GM19035 (cell line): ENCODE data around the gene SLC34A3.
A peak's percentile ranks its signal among the peaks of the same experiment; 100 is the strongest.
"Not testable (repeated sequence)": the region's sequence is repeated elsewhere in the genome, so short reads cannot be mapped to it uniquely, and the experiment has no call there.

ENCODE experiments used
- ATAC-seq: cut with Tn5 transposase; IDR thresholded peaks from one replicate; pipeline ENCODE4 v1.9.1; 2021; ENCODE audit not compliant: unreplicated experiment

The SLC34A3 gene

DNA sequence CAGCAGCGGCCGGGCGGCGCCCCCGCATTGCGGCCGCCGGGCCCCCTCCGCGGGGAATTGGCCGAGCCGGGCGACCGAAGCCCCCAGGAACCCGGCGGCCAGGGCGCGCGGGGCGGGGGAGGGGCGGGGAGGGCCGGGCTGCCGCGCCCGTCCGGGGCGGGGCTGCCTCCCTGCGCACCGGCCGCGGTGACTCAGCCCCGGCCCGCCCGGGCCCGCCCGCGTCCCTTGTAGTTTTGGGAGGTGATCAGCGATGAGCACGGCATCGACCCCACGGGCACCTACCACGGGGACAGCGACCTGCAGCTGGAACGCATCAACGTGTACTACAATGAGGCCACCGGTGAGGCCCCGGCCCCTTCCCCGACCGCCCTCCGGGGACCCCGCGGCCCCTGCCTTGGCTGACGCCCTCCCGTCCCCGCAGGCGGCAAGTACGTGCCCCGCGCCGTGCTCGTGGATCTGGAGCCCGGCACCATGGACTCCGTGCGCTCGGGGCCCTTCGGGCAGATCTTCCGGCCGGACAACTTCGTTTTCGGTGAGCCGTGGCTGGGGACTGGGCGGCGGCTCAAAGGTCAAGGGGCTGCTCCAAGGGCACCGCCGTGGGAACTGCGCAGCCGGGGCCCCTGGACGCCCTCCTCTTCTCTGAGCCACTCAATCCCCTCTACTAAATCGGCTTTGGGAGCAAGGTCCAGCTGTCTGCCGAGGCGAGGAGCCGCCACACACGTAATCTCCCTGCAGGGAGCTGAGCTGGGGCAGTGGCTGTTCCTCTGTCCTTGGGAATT lies 11.0 kb downstream of the SLC34A3 start:
- ATAC-seq, result no peak

DNA sequence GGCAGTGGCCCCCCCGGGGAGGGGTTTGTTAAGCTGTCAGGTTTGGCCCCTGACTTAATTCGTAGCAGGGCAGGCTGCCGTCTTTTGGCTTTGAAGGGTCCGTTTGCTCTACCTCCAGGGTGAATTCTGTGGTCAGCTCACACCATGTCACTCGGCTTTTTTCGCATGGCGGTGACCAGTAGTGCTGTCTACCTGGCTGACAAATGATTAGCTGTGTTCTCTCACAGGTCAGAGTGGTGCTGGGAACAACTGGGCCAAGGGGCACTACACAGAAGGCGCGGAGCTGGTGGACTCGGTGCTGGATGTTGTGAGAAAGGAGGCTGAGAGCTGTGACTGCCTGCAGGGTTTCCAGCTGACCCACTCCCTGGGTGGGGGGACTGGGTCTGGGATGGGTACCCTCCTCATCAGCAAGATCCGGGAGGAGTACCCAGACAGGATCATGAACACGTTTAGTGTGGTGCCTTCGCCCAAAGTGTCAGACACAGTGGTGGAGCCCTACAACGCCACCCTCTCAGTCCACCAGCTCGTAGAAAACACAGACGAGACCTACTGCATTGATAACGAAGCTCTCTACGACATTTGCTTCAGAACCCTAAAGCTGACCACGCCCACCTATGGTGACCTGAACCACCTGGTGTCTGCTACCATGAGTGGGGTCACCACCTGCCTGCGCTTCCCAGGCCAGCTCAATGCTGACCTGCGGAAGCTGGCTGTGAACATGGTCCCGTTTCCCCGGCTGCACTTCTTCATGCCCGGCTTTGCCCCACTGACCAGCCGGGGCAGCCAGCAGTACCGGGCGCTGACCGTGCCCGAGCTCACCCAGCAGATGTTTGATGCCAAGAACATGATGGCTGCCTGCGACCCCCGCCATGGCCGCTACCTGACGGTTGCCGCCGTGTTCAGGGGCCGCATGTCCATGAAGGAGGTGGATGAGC lies 11.8 kb downstream of the SLC34A3 start:
- ATAC-seq, result no peak

DNA sequence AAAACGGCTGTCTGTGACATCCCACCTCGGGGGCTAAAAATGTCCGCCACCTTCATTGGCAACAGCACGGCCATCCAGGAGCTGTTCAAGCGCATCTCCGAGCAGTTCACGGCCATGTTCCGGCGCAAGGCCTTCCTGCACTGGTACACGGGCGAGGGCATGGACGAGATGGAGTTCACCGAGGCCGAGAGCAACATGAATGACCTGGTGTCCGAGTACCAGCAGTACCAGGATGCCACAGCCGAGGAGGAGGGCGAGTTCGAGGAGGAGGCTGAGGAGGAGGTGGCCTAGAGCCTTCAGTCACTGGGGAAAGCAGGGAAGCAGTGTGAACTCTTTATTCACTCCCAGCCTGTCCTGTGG lies 12.5 kb downstream of the SLC34A3 start:
- ATAC-seq, result not testable (repeated sequence)

DNA sequence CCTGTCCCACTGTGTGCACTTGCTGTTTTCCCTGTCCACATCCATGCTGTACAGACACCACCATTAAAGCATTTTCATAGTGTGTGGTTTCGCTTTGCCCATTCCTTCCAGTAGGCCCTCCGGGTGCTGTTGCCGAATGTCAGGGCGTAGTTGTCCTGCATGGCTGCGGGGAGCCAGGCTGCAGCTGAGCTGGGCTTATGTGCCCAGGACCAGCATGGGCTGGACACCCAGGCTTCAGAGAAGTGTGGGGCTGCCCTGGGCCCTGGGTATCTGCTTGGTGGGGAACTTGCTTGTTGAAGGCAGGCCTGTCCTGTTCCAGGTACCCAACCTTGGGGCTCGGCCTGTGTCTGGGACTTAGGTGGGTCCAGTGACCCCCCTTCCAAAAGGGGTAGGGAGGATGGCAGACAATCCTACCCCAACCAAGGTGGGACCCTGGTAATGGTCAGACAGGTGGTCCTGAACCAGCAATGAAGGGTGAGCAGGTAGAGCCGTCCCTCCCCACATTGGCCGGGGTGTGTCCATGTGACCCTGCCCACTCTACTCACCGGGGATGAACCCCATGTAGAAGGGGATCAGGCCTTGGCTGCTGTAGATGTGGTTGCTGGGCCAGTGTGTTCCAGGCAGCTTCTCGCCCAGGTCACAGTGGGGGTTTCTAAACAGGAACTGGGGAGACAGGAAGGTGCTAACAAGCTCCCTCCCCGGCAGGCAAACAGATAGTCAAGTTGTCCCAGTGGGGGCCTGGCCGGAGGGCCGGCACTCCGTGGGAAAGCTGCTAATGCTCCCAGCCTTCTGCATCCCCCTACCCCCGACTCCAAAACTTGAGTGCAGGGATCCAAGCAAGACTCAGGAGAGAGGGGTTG lies 13.2 kb downstream of the SLC34A3 start:
- ATAC-seq, result no peak

DNA sequence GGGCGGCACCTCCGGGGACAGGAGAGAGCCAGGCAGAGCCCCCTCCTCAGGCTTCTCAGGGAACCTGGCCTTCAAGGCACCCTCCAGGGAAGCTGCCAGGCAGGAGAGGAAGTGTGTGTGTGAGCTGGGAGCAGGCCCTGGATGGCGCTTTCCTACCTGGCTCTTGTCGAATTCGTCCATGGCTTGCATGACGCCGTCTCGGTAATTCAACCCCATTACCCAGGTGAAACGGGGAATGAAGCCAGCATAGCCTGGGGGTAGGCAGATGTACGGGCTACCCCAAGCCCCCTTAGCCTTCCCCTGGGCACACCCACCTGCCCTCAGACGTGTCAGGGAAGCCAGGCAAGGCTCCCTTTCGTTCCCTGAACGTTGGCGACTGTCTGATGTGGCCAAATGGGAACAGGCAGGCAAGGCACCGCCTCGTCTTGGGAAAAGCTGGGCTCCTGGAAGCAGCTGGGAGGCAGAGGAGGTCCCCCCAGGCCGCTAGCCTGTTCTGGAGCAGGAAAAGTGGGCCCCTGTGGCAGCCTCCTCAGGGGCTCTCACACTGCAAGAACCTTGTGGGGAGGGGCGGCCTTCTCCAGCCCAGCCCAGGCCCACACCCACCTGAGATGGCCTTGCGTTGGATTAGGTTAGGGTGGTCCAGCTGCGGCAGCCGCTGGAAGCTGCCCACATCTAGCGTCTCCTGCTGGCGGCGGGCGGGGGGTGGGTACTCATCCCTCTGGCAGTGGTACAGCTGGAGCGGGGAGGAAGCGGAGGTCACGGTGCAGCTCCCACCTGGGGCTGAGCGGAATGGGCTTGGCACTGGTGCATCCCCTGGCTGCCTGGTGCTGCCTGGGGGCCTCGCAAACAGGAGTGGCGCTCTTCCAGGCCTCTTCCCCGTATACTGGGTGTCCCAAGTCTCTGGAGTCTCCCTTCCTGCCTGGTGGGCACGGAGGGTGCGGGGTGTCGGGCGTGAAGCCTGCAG lies 14.1 kb downstream of the SLC34A3 start:
- no peak for ATAC-seq

DNA sequence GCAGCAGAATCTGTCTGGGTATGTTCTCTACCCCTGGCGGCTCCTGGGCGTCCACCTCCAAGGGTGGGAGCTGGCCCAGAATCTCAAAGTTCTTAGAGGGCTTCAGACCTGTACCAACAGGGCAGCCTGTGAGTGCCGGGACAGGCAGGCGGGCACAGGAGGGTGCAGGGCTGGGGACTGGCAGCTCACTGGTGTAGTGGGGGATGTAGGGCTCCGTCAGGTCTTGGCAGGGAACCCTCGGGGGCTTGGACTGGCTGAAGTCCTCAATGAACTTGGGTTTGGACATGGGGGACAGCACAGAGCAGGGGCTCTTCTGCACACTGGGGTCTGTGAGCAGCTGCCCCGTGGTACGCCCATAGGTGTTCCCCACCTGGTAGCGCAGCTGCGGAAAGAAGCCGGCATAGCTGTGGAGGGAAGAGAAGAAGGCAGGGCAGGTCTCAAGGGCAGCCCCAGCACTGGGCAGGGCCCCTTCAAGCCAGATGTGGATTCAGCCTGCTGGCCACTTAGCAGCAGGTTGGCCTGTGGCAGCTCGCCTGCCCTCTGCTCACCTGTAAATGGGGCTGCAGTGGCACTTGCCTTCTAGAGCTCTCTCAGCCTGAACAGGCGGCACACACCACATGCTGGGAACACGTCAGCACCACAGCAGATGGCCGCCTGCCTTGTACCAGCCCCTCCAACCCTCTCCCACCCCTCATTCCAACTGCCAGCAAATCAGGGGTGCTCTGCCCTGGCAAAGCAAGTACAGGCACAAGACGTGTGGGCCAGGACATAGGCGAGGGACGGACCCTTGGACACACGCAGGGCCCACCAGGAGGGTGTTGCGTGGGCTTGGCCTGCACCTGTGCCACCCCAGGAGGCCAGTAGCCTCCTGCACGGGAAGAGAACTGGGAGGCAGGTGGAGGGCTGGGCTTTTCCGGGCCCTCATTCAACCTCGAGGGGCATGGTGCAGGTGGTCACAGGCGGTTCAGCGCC lies 15.0 kb downstream of the SLC34A3 start:
- no peak for ATAC-seq

DNA sequence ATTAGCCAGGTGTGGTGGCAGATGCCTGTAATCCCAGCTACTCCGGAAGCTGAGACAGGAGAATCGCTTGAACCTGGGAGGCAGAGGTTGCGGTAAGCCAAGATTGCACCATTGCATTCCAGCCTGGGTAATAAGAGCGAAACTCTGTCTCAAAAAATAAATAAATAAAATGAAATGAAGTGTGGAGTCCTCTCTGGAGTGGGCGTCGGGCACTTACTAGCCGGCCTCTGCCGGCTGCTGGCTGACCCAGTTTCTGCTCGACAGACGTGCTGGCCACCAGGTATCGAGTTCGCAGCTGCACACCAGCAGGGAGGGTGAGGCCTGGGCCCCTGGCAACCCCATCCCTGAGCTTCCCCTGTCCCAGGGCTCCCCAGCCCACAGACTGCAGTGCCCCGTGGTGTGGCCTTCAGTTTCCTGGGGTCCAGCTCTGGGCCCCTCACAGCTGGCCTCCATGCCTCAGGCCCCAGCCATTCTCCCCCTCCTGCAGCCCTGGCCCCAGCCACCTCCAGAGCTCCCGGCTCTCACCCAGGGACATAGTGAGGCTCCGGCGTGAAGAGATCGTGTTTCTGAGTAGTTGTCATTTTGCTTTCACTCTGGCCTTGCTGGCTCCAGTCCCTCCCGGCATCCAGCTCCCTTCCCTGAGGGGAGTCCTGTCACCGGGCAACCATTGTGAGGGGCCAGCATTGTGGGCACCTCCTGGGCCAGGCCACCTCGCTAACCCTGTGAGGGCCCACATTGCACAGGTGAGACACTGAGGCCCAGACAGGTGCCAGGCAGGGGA lies 16.6 kb downstream of the SLC34A3 start:
- no peak for ATAC-seq

DNA sequence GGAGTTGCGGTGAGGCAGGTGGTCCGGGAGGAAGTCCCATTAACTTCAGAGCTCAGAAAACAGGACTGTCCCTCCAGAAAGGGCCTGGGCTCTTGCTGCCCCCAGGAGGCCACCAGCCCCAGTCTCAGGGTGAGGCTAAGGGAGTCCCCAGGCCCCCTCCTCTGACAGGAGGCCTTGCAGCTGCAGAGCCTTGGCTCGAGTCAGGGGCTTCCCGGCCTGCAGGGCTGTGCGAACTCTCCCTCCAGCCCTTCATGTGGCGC lies 17.1 kb downstream of the SLC34A3 start:
- ATAC-seq, result no peak

DNA sequence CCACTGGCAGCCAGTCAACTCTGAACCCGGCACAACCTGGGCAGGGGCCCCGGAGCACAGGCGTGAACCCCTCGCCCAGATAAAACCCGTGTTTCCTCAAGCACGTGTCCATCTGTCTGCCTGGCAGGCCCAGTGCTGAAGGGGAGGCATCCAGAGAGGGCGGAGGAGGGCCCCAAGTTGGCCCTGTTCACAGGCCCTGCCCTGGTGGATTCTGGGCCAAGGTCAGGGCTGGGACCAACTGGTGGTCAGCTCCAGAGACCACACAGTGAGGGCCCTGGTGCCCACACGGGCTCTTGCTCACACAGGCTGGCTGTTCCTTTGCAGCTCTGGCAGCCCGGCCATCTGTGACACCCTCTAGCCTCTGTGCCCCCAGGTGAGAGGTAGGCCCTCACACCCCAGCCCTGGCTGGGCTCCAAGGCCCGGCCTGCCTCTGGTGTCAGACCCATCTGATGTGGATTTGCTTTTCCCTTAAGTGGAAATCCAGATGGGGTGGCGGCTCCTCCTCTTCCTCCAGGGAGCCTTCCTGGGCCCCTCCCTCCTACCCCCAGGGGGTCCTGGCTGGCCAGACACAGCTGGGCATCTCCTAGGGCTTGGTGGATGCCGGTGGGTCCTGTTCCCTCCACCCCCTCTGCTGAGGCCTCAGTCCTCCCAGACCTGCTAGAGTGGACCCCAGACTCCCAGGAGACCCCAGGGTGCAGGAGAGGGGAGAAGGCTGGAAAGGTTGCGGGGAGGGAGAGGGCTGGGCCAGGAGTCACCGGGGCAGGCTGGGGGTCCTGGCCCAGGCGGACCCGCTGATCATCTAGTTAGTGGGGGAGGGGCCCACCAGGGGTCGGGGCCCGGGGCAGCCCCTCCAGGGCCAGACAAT lies 19.9 kb downstream of the SLC34A3 start:
- ATAC-seq, result no peak

DNA sequence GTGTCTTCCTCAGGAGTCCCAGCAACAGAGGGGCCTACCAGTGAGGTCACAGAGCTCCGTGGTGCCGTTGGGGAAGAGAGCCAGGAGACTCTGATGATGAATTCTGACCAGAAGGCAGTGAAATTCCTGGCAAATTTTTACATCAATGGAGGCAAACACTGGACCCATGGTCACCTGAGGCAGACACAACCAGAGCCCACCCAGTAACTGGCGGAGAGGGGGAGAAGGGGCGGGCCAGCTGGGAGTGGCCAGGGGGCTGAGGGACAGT lies 20.4 kb downstream of the SLC34A3 start, which contains the start of gene STPG3:
Gene STPG3, plus strand, starts transcription at position 93 of the 268 bp plus-strand sequence. Its CDS starts 1 bp downstream, at position 94.
- ATAC-seq, result no peak

DNA sequence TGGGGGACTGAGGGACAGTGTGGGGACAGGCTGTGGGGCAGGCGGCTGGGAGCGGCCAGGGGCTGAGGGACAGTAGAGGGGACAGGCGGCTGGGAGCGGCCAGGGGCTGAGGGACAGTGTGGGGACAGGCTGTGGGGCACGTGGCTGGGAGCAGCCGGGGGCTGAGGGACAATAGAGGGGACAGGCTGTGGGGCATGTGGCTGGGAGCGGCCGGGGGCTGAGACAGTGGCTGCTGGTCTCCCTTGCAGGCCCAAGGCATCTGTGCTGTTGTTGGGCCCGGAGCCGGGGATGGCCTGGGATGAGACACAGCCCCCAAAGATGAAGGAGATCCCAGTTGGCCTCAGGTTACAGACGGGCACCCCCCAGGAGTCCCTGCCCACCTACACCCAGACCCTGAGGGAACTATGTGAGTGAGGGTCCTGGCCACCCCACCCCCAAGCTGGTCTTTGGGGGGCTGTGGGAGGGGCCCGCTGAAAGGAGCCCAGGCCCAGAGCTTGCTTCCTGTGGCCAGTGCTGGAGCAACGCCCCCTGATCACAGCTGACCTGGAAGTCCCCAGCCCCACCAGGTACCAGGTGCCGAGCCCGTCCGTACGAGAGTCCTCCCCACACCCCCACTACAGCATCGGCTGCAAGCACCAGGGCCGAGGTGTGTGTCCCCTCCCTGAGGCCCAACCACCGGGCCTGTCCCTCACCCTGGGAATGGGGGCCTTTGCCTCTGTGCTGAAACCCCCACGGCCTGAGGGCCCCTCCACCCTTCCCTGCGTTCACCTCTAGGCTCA lies 21.0 kb downstream of the SLC34A3 start:
- no peak for ATAC-seq

DNA sequence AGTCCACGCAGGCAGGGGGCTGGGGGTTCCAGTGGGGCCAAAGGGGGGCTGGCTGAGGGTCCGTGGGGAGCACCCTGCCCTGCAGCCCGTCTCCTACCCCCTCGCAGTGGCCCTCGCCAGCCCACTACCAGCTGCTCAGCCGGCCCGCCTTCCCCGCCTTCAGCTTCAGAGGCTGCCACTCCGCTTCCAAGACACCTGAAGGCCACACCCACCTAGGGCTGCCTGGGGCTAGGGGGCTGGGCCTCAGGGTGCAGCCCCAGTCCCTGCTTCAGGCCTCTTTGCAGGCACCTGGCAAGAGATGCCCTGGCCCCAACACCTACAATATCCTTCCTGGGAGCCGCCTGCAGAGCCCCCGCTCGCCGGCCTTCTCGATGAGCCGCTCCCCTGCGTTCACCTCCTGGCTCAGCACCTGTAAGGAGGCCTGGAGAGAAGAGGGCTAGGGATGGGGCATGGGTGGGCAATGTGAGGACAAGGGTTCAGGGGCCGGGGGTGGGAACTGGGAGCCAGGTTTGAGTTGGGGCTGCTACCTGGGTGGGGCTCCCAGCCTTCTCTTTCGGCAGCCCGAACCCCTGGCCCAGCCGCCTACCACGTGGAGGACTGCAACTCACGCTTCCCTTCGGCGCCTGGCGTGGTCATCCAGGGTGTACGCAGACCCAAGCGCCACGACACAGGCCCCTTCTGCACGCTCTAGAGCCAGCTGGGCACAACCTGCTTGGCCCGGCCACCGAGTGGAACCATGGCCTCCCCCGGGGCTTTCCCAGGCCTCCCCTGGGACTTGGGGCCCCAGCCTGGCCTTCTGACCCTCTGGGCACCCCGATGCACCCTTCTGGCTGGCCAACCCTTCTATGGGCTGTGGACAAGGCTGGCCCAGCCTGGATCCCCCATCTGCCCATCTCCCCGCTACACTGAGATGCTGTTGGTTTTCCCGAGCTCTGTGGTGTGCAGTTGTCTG lies 22.1 kb downstream of the SLC34A3 start:
- no peak for ATAC-seq

DNA sequence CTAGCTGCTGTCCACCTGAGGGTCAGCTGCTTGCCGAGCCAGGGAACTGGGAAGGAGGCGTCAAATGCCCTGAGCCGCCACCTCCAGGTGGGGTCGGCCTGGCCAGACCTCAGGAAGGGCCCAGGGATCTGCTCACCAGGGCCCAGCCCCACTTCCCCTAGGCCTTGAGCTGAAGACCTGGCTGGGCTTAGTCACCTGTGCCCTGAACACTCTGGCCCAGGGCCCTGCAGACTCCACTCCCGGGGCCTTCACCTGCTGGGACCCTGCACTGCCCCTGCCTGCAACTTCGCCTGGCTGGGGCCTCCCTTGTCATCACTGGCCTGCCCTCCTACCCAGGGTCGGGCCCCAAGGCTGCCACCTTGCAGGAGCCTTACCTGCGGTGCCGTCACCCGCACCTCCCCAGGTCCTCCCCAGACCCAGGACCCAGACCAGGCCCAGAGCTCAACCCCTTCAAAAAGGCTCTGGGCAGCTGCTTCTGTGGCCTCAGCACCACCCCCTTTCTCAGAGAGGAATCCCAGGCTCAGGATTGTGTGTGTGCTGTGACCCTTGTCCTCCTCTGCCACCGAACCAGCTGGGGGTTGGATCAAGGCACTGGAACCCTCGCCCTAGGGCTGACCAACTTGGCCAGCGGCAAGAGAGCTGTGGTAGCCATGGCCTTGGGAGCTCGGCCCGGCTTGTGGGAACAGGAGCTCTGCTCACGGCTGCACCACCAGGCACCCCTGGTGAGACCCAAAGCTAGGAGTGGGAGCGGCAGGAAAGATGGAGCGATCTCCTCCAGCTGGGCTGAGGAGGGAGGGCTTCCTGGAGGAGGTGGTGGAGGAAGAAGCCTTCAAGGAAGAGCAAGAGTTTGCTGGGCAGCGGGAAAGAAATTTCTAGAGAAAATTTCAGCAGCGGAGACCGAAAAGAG lies 23.3 kb downstream of the SLC34A3 start:
- no peak for ATAC-seq

DNA sequence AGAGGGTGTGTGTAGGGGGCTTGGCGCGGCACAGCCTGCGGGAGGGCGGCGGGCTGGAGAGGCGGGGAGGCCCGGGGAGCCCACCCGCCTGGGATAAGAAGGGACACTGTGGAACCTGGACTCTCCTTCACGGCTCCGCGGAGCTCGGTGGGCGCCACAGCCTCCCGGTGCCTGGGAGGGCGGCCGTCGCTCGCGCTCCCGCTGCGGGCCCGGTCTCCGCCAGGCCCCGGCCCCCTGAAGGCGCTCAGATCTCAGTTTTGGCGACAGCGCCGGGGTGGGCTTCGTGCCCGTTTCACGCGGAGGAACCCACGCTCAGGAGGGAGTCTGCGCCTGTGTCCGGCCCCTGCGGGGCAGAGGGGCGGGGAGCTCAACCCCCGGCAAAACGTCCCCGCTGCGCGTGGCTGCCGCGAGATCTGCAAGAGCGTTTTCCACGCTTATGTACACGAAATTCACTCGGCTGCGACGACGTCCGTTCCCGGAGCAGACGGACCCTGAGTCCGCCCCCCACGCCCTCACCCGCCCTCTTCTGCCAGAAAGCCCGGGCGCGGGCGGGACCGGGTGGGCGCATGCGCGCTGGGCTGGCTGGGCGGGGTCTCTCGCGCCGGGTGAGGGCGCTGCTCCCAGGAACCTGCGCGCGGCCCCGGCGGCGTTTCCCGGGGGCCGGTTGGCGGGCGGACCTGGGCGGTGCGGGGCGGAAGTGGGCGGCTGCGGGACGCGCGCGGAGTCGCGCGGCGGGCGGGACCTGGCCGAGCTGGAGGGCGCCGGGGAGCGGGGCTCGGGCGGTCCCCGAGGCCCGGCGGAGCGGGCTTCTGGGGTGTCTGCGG lies 24.1 kb downstream of the SLC34A3 start, which contains the start of gene NELFB:
Gene NELFB, plus strand, starts transcription at position 704 of the 824 bp plus-strand sequence.
- ATAC-seq, result peak; percentile 77
